HG02610 (cell line): ENCODE results near the gene GALR2.

Experiments
- ATAC-seq: cut with Tn5 transposase; IDR thresholded peaks from one replicate; pipeline ENCODE4 v1.9.1; 2021; ENCODE audit warnings: mild to moderate bottlenecking, moderate library complexity; ENCODE audit not compliant: unreplicated experiment

The GALR2 gene

GRCh38 chr17:76092526-76093413 is 18.2 kb downstream of the GALR2 start:
- ATAC-seq = no peak

- no peak for ATAC-seq
These were observed 19.5 kb downstream of the GALR2 start for GRCh38 chr17:76094046-76094445.

- ATAC-seq = no peak
These were observed 21.4 kb downstream of the GALR2 start for GRCh38 chr17:76095943-76096342.

- ATAC-seq = no peak
These were observed 23.2 kb downstream of the GALR2 start for GRCh38 chr17:76097716-76098295.

- ATAC-seq = no peak
These were observed 28.3 kb downstream of the GALR2 start for GRCh38 chr17:76102944-76103273.

GRCh38 chr17:76103274-76104139 is 28.9 kb downstream of the GALR2 start, which contains the start of gene EXOC7:
EXOC7 (minus strand) TSS chr17:76103787; CDS start chr17:76103692, 95 bp downstream.
- ATAC-seq = peak; percentile 87

- no peak for ATAC-seq
These were observed 29.7 kb downstream of the GALR2 start for GRCh38 chr17:76104140-76104895.

GRCh38 chr17:76104896-76105231 is 30.3 kb downstream of the GALR2 start:
- no peak for ATAC-seq

GRCh38 chr17:76106703-76107102 is 32.1 kb downstream of the GALR2 start:
- ATAC-seq = no peak

- ATAC-seq = no peak
These were observed 32.9 kb downstream of the GALR2 start for GRCh38 chr17:76107509-76107908.

- ATAC-seq = no peak
These were observed 37.4 kb downstream of the GALR2 start for GRCh38 chr17:76111956-76112355.

GRCh38 chr17:76115138-76115754 is 40.7 kb downstream of the GALR2 start:
- ATAC-seq = no peak

- ATAC-seq = no peak
These were observed 45.1 kb downstream of the GALR2 start for GRCh38 chr17:76119409-76120371.

- ATAC-seq = no peak
These were observed 46.1 kb downstream of the GALR2 start for GRCh38 chr17:76120658-76121008.

GRCh38 chr17:76121932-76122430 is 47.4 kb downstream of the GALR2 start:
- ATAC-seq = no peak

GRCh38 chr17:76122431-76123190 is 48.0 kb downstream of the GALR2 start:
- no peak for ATAC-seq

- no peak for ATAC-seq
These were observed 48.6 kb downstream of the GALR2 start for GRCh38 chr17:76123191-76123499.

GRCh38 chr17:76123749-76124581 is 49.4 kb downstream of the GALR2 start:
- ATAC-seq = no peak
